IMR-90 (cell line): ENCODE data around the gene NDUFAF8.

Experiments
- CEBPB ChIP-seq: IDR thresholded peaks from 2 replicates; pipeline ENCODE4 v1.6.1; 2012; ENCODE audit warnings: low read depth, low read length, improper control_type of control experiment
- CHD1 ChIP-seq: IDR thresholded peaks from 2 replicates; pipeline ENCODE4 v1.6.1; 2012; ENCODE audit warnings: low read depth, low read length, improper control_type of control experiment
- MXI1 ChIP-seq: IDR thresholded peaks from 2 replicates; pipeline ENCODE4 v1.6.1; 2012; ENCODE audit warnings: low read depth, mild to moderate bottlenecking, low read length, moderate library complexity, borderline replicate concordance
- POLR2A ChIP-seq: IDR thresholded peaks from 2 replicates; pipeline ENCODE4 v1.6.1; 2012; ENCODE audit warnings: mild to moderate bottlenecking, low read depth, low read length
- RAD21 ChIP-seq: IDR thresholded peaks from 2 replicates; pipeline ENCODE4 v1.6.1; 2012; ENCODE audit warnings: low read length, improper control_type of control experiment
- RCOR1 ChIP-seq: IDR thresholded peaks from 2 replicates; pipeline ENCODE4 v1.6.1; 2012; ENCODE audit warnings: mild to moderate bottlenecking, low read length, improper control_type of control experiment; ENCODE audit not compliant: insufficient replicate concordance
- SMC3 ChIP-seq: fragments of 150-350 bp; IDR thresholded peaks from 2 replicates; pipeline ENCODE4 v1.6.1; 2016; ENCODE audit warnings: low read depth, mild to moderate bottlenecking, antibody characterized with exemption, low read length, moderate library complexity
- TF ChIP-seq, protein P1 (sequence below): conservative IDR thresholded peaks from 2 replicates; pipeline ENCODE4 v1.5.1; 2012; ENCODE audit warnings: mild to moderate bottlenecking, low read depth, low read length, improper control_type of control experiment
- TF ChIP-seq, protein P2 (sequence below): fragments of 150-350 bp; IDR thresholded peaks from 2 replicates; pipeline ENCODE4 v1.6.1; 2017; ENCODE audit warnings: mild to moderate bottlenecking, antibody characterized with exemption, low read length, low read depth

DNA sequence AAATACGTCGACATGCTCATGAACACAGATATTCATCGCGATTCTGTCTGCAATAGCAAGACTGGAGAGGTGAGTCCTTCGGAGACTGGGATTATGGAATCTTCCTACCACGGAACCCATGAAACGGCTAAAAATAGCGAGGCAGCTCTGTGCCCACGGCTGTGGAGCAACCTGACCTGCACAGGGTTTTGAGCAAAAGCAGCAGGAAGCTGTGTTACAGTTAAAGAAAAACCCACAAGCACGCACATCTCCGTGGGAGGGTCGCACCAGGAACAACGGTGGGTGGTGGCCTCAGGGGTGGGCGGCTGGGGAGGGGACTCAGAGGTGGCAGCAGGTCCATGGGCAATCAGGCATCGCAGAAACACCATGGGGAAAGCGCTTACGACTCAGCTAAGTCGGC is 31.2 kb downstream of the NDUFAF8 start:
- TF ChIP-seq, protein P1, sequence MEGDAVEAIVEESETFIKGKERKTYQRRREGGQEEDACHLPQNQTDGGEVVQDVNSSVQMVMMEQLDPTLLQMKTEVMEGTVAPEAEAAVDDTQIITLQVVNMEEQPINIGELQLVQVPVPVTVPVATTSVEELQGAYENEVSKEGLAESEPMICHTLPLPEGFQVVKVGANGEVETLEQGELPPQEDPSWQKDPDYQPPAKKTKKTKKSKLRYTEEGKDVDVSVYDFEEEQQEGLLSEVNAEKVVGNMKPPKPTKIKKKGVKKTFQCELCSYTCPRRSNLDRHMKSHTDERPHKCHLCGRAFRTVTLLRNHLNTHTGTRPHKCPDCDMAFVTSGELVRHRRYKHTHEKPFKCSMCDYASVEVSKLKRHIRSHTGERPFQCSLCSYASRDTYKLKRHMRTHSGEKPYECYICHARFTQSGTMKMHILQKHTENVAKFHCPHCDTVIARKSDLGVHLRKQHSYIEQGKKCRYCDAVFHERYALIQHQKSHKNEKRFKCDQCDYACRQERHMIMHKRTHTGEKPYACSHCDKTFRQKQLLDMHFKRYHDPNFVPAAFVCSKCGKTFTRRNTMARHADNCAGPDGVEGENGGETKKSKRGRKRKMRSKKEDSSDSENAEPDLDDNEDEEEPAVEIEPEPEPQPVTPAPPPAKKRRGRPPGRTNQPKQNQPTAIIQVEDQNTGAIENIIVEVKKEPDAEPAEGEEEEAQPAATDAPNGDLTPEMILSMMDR, result no peak
- TF ChIP-seq CEBPB (no peak), POLR2A (no peak), MXI1 (no peak), RCOR1 (no peak), SMC3 (no peak), CHD1 (no peak), RAD21 (no peak)
- TF ChIP-seq, protein P2, sequence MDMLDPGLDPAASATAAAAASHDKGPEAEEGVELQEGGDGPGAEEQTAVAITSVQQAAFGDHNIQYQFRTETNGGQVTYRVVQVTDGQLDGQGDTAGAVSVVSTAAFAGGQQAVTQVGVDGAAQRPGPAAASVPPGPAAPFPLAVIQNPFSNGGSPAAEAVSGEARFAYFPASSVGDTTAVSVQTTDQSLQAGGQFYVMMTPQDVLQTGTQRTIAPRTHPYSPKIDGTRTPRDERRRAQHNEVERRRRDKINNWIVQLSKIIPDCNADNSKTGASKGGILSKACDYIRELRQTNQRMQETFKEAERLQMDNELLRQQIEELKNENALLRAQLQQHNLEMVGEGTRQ, result no peak
